Bladder microvascular endothelial cell (primary cell): ENCODE results near the gene ENTPD5. TPM values are rescaled to one million over a fixed set of nuclear protein-coding genes. Genes with fewer than 3 reads are reported as not detected.

ENCODE experiments used
- total RNA-seq: library from RNA; depleted of rRNA; stranded (reverse); fragments of >200 nt; gene quantifications from 2 replicates; pipeline ENCODE4 v1.2.3, GENCODE V29; 2014

The ENTPD5 gene, protein sequence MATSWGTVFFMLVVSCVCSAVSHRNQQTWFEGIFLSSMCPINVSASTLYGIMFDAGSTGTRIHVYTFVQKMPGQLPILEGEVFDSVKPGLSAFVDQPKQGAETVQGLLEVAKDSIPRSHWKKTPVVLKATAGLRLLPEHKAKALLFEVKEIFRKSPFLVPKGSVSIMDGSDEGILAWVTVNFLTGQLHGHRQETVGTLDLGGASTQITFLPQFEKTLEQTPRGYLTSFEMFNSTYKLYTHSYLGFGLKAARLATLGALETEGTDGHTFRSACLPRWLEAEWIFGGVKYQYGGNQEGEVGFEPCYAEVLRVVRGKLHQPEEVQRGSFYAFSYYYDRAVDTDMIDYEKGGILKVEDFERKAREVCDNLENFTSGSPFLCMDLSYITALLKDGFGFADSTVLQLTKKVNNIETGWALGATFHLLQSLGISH
- total RNA-seq: 5.8 and 10.3 TPM in 2 replicates

GRCh38 chr14:74018586-74019407, at the start of gene ENTPD5, which contains the start of gene BBOF1:
TSS of gene ENTPD5 (minus strand) at chr14:74019288. CDS start at chr14:73988102, 31,186 bp downstream.
TSS of gene BBOF1 (plus strand) at chr14:74019349. CDS start at chr14:74019479, 130 bp downstream.

GRCh38 chr14:73949752-73950734, 69.0 kb downstream of the ENTPD5 start, which contains the start of the genes COQ6 and FAM161B:
TSS of gene COQ6 (plus strand) at chr14:73950302. CDS start at chr14:73950333, 31 bp downstream.
TSS of gene FAM161B (minus strand) at chr14:73950094. CDS start at chr14:73950026, 68 bp downstream.

Other genes starting within 250 kb of the ENTPD5 start
- 1.1 and 3.5 TPM in 2 replicates for gene PTGR2, start 167.5 kb downstream of the ENTPD5 start, total RNA-seq
- gene ZNF410, start 132.4 kb downstream of the ENTPD5 start, total RNA-seq: 49.2 and 55.9 TPM in 2 replicates
- 1.8 and 3.3 TPM in 2 replicates for gene FAM161B, start 69.2 kb downstream of the ENTPD5 start, total RNA-seq
- 11.8 and 21.6 TPM in 2 replicates for gene COQ6, start 69.0 kb downstream of the ENTPD5 start, total RNA-seq
- 0.97 and 2.4 TPM in 2 replicates for gene BBOF1, start 61 bp upstream of the ENTPD5 start, total RNA-seq
- gene ALDH6A1, start 65.2 kb upstream of the ENTPD5 start, total RNA-seq: 8.6 and 23.3 TPM in 2 replicates
- gene LIN52, start 65.7 kb upstream of the ENTPD5 start, total RNA-seq: 7.8 and 10.2 TPM in 2 replicates
- not detected in 2 replicates for gene VSX2, start 220.2 kb upstream of the ENTPD5 start, total RNA-seq